NCI-H2171 (cell line): ENCODE results near the gene PHEX.

Experiments
- DNase-seq: peaks from one replicate; lab custom pipeline; 2025; lab: John Stamatoyannopoulos, UW

Gene PHEX

GRCh38 chrX:22032084-22032483, at the start of gene PHEX:
PHEX (plus strand) TSS chrX:22032325; CDS start chrX:22033006, 681 bp downstream.
- no peak for DNase-seq

- peak; percentile 33 for DNase-seq
These were observed 46.8 kb upstream of the PHEX start for GRCh38 chrX:21985332-21985777.

- no peak for DNase-seq
These were observed 45.5 kb upstream of the PHEX start for GRCh38 chrX:21986596-21986995.

- no peak for DNase-seq
These were observed 42.7 kb upstream of the PHEX start for GRCh38 chrX:21989384-21989783.

- DNase-seq: no peak
These were observed 41.3 kb upstream of the PHEX start for GRCh38 chrX:21990832-21991231.

- no peak for DNase-seq
These were observed 40.6 kb upstream of the PHEX start for GRCh38 chrX:21991504-21991903.

GRCh38 chrX:21993265-21993664, 38.9 kb upstream of the PHEX start:
- DNase-seq: no peak

GRCh38 chrX:21996872-21997455, 35.2 kb upstream of the PHEX start:
- DNase-seq: no peak

- no peak for DNase-seq
These were observed 34.1 kb upstream of the PHEX start for GRCh38 chrX:21998037-21998436.

- DNase-seq: no peak
These were observed 27.3 kb upstream of the PHEX start for GRCh38 chrX:22004866-22005265.

- DNase-seq: no peak
These were observed 20.1 kb upstream of the PHEX start for GRCh38 chrX:22012051-22012450.

GRCh38 chrX:22012931-22013330, 19.2 kb upstream of the PHEX start:
- DNase-seq: no peak

- DNase-seq: no peak
These were observed 16.9 kb upstream of the PHEX start for GRCh38 chrX:22015139-22015750.

GRCh38 chrX:22021751-22022324, 10.3 kb upstream of the PHEX start:
- no peak for DNase-seq

GRCh38 chrX:22024577-22024976, 7.5 kb upstream of the PHEX start:
- no peak for DNase-seq

GRCh38 chrX:22025751-22026150, 6.4 kb upstream of the PHEX start:
- no peak for DNase-seq

- no peak for DNase-seq
These were observed 5.4 kb upstream of the PHEX start for GRCh38 chrX:22026731-22027130.

- DNase-seq: no peak
These were observed 381 bp downstream of the PHEX start for GRCh38 chrX:22032506-22032905.

- no peak for DNase-seq
These were observed 1.7 kb downstream of the PHEX start for GRCh38 chrX:22033818-22034217.

GRCh38 chrX:22035236-22035635, 3.1 kb downstream of the PHEX start:
- DNase-seq: no peak

GRCh38 chrX:22037225-22037624, 5.1 kb downstream of the PHEX start:
- DNase-seq: no peak

- DNase-seq: no peak
These were observed 5.9 kb downstream of the PHEX start for GRCh38 chrX:22037911-22038537.

- no peak for DNase-seq
These were observed 7.4 kb downstream of the PHEX start for GRCh38 chrX:22039541-22039940.
